ENCODE measurements around the gene UQCC3. TPM values are rescaled to one million over a fixed set of nuclear protein-coding genes. Genes with fewer than 3 reads are reported as not detected.
A peak's percentile ranks its signal among the peaks of the same experiment; 100 is the strongest.

The UQCC3 gene
- total RNA-seq, 2 donors from 2014 or later, result 10.4 to 12.9 TPM

DNA sequence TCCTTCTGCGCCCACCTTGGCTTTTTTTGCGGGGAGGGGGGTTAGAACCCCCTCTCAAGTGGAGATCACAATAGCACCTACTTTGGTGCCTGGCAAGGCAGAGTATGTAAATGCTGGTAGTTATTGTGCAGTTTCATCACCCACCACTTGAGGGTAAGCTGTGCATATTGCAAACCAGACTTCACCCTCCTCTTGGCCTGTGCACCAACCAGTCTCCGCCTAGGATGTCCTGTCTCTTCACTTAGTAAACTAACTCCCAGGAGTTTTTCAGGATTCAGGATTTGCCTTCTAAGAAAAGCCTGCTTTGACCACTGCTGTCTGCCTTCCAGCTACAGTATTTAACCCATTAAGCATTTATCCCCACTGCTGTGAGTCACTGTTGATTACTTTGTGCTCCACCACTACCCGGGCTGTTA is 9.4 kb downstream of the UQCC3 start:
- Histone ChIP-seq H3K27me3 (no peaks in the 10 kb centered on the region), H3K4me1 (peaks cover 37% of the 10 kb centered on the region), H3K27ac (peak overlapping the region in 2 of 4 donors; percentile 34 to 45), H3K36me3 (replicated peaks in 1 of 2; ENCODE audit: insufficient read depth in 1 of 2, low read depth in 2 of 2) (peaks cover 0 to 5% of the 10 kb centered on the region in 2 donors), H3K4me3 (no peak overlapping the region), H3K9me3 (no peaks in the 10 kb centered on the region)
- DNase-seq (peak; percentile 52 to 76 (median 69)), ATAC-seq (peak; percentile 77)
- WGBS, 2 donors, result 28 to 31% methylated on average over 4 of the region's 4 CpGs
- intact Hi-C loops (cut with DNase I), result no loop called here
- TF ChIP-seq, protein P1, sequence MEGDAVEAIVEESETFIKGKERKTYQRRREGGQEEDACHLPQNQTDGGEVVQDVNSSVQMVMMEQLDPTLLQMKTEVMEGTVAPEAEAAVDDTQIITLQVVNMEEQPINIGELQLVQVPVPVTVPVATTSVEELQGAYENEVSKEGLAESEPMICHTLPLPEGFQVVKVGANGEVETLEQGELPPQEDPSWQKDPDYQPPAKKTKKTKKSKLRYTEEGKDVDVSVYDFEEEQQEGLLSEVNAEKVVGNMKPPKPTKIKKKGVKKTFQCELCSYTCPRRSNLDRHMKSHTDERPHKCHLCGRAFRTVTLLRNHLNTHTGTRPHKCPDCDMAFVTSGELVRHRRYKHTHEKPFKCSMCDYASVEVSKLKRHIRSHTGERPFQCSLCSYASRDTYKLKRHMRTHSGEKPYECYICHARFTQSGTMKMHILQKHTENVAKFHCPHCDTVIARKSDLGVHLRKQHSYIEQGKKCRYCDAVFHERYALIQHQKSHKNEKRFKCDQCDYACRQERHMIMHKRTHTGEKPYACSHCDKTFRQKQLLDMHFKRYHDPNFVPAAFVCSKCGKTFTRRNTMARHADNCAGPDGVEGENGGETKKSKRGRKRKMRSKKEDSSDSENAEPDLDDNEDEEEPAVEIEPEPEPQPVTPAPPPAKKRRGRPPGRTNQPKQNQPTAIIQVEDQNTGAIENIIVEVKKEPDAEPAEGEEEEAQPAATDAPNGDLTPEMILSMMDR (IDR thresholded peaks at IDR 0.05), result peak; percentile 27 to 73 (median 63)
- no peak for TF ChIP-seq POLR2A (IDR thresholded peaks at IDR 0.05)

DNA sequence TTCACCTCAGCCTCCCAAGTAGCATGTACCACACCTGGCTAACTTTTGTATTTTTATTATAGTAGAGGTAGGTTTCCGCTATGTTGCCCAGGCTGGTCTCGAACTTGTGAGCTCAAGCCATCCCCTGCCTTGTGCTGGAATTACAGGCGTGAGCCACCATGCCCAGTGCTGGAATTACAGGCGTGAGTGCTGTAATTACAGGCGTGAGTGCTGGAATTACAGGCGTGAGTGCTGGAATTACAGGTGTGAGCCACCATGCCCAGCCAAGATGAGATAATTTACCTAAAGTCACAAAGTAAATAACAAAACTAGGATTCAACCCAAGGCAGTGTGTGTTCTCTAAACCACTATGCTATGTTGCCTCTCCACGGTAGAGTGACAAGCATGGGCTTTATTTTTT is 11.0 kb downstream of the UQCC3 start:
- Histone ChIP-seq H3K4me3 (no peak overlapping the region), H3K4me1 (peaks cover 27% of the 10 kb centered on the region), H3K27me3 (peaks cover 0 to 2% of the 10 kb centered on the region in 2 donors), H3K36me3 (replicated peaks in 1 of 2; ENCODE audit: insufficient read depth in 1 of 2, low read depth in 2 of 2) (peaks cover 0 to 2% of the 10 kb centered on the region in 2 donors), H3K27ac (peak overlapping the region in 1 of 4 donors; percentile 50), H3K9me3 (no peaks in the 10 kb centered on the region)
- intact Hi-C loops (cut with DNase I), result no loop called here
- peak in 3 of 4 donors; percentile 43 to 62 (median 43) for DNase-seq
- ATAC-seq, result peak; percentile 36
- 54 to 58% methylated on average over 7 of the region's 7 CpGs for WGBS, 2 donors
- TF ChIP-seq POLR2A (IDR thresholded peaks at IDR 0.05), result no peak
- TF ChIP-seq, protein P1 (IDR thresholded peaks at IDR 0.05), result no peak

DNA sequence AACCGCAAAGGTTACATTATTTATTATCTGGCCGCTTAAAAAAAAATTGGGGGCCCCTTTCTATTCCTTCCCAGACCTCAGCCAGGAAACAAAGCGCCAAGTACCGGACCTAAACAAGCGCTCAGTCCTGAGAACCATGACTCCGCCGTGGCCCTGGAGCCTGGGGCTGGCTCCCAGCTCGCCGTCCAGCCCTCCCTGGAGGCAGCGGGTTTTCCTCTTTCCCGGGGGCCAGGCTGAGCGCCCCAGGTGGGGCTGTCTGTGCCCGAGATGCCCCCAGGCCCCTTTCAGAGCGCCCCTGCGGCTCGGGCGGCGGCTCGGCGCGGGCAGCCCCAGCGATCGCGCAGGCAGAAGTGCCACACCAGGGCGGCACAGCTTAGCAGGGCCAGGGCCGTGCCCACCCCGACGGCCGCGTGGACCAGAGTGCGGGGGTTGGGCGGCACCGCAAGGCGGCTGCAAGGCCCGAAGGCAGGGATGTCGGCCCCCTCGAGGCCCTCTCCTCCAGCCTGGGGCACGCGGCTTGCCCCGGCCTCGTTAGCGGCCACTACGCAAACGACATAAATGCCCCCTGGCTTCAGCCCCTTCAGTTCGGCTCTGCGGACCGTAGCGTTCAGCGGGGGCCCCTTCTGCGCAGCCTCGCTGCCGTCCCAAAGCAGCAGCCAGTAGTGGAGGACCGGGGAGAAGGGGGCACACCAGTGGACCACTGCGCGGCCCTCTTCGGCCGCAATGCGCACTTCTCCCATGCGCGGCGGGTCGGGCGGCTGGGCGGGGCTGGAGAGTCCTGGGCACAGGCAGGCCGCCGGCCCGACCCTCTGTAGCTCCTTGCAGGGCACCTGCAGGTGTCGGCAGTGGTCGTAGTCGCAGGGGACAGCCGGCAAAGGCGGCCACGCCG is 16.3 kb downstream of the UQCC3 start:
- H3K4me3 ChIP-seq, result no peak overlapping the region
- ATAC-seq (no peak), DNase-seq (no peak)
- intact Hi-C loops (cut with DNase I), result no loop called here
- peaks cover 0 to 4% of the 10 kb centered on the region in 2 donors for H3K36me3 ChIP-seq (replicated peaks in 1 of 2; ENCODE audit: insufficient read depth in 1 of 2, low read depth in 2 of 2)
- no peaks in the 10 kb centered on the region for H3K4me1 ChIP-seq
- no peak for TF ChIP-seq POLR2A (IDR thresholded peaks at IDR 0.05)
- TF ChIP-seq, protein P1 (IDR thresholded peaks at IDR 0.05), result no peak
- H3K27me3 ChIP-seq, result peaks cover 0 to 8% of the 10 kb centered on the region in 2 donors
- H3K9me3 ChIP-seq, result no peaks in the 10 kb centered on the region
- no peak overlapping the region for H3K27ac ChIP-seq
- 44 to 66% methylated on average over 14 to 55 of the region's 74 CpGs for WGBS, 2 donors

DNA sequence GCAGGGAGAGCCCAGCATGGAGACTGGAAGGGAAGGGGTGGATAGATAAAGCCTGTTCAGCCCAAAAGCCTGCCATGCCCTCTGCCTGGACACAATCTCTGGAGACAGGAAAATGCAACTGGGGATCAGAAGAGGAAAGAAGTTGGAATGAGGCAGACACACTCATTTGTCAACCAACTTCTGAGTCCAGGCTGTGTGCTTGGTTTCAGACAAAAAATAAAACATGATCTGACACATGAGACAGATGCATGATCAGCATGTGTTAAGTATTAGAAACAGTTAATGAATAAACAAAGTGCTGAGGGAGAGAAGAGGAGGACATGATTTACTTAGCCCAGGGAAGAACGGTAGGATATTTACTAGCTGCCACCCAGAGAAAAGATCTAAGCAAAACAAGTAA is 17.0 kb downstream of the UQCC3 start:
- no peak overlapping the region for H3K27ac ChIP-seq
- no peaks in the 10 kb centered on the region for H3K9me3 ChIP-seq
- DNase-seq (no peak), ATAC-seq (no peak)
- 18 to 30% methylated on average over 1 of the region's 1 CpG for WGBS, 2 donors
- intact Hi-C loops (cut with DNase I), result no loop called here
- H3K36me3 ChIP-seq (replicated peaks in 1 of 2; ENCODE audit: insufficient read depth in 1 of 2, low read depth in 2 of 2), result peaks cover 0 to 4% of the 10 kb centered on the region in 2 donors
- no peak overlapping the region for H3K4me3 ChIP-seq
- H3K4me1 ChIP-seq, result no peaks in the 10 kb centered on the region
- no peak for TF ChIP-seq POLR2A (IDR thresholded peaks at IDR 0.05)
- TF ChIP-seq, protein P1 (IDR thresholded peaks at IDR 0.05), result no peak
- H3K27me3 ChIP-seq, result peaks cover 0 to 8% of the 10 kb centered on the region in 2 donors
